IPS-18c (cell line): ENCODE data around the gene TMTC4.

Experiments used
- H3K4me3 ChIP-seq: 2 replicates; pipeline ENCODE4 v1.7.0; 2013; ENCODE audit warnings: low read depth, mild to moderate bottlenecking, low read length, moderate library complexity; ENCODE audit not compliant: insufficient read depth
- H3K9me3 ChIP-seq: one replicate; pipeline ENCODE4 v1.6.1; 2013; ENCODE audit warnings: mild to moderate bottlenecking, low read length, moderate library complexity; ENCODE audit not compliant: control insufficient read depth, insufficient read depth

Gene TMTC4

DNA sequence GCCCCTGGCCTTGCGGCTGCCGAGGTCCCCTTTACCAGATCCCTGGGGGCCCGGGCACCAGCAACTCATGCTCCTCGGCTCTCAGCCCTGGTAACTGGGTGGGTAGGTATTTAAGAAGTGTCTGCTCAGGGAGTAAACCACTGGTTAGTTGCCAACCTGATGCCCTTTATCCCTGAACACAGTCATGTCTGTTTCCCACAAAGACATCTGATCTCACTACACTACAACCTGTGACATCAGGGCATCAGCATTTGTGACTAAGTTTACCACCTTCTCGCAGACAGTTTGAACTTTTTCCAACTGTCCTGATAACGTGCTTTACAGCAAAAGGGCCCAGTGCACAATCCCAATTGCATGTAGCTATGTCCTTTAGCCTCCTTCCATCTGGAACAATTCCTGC lies 108.1 kb downstream of the TMTC4 start:
- Histone ChIP-seq H3K4me3 (no peak overlapping the region), H3K9me3 (no peaks in the 10 kb centered on the region)

DNA sequence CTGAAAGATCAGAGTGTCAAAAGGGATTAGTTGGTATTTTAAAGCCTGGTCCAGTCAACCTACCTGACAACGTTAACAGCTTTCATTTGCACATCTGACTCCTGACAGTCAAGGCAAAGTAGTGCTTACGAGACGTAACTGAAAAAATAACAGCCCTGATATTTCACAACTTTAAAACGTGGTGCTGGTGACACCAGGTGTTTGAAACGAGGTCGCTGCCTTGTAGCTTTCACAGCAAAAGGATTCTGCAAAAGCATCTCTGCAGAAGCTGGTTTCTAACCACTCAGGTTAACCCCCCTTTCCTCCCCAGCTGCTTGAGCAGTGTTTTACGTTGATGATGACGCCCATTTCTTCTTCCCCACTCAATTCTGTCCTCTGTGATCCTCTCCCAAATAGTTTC lies 109.3 kb downstream of the TMTC4 start:
- Histone ChIP-seq H3K4me3 (no peak overlapping the region), H3K9me3 (no peaks in the 10 kb centered on the region)

DNA sequence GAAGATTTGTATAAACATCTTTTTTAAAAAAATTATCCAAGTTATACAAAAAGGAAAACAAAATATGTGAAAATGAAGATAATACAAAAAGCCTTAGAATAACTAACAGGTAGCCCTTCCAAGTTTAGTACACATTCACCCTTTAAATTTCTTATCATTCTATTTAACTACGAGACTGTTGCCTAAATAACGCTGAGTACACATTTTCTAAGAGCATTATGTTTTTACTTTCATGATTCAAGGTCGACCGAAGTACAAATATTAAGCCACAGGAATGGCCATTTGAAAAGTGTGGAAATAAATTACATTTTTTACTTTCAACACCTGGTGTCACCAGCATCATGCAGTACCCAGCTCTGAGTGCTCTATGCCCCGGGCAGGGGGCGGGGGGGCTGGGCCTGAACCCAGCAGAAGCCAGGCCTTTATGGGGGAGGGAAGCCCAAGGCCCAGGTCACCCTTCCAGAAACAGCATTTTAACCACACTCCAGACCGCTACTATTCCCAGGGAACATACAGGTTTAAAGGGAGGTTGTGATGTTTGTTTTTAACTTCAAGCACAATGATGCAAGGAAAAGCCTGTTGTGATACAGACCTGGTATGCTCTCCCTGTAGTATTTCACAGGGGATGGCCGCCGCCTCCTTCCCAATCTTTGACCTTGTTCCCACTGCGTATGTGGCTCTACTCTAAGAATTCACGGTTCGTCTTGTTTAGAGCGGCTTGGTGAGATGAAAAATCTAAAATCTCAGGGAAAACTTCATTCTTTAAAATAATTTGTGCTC lies 110.0 kb downstream of the TMTC4 start:
- Histone ChIP-seq H3K4me3 (no peak overlapping the region), H3K9me3 (no peaks in the 10 kb centered on the region)

DNA sequence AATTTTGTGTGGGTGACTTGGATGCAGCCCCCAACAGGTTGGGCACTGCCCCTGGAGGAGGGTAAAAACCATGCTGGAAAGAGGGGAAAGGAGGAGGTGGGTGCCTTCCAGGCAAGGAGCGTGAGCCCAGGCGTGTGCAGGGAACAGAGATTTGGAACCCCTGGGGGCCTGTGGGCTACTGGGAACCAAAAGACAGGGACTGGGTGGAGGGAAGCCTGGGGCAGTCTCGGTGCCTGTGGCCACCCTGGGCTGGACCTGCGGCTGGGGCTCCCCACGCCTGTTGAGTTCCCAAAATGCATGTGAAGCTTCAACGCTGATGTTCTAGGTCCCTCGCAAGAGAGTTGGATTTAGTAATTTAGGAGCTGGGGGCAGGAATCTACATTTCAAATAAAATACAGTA lies 110.8 kb downstream of the TMTC4 start:
- no peaks in the 10 kb centered on the region for H3K9me3 ChIP-seq
- no peak overlapping the region for H3K4me3 ChIP-seq

DNA sequence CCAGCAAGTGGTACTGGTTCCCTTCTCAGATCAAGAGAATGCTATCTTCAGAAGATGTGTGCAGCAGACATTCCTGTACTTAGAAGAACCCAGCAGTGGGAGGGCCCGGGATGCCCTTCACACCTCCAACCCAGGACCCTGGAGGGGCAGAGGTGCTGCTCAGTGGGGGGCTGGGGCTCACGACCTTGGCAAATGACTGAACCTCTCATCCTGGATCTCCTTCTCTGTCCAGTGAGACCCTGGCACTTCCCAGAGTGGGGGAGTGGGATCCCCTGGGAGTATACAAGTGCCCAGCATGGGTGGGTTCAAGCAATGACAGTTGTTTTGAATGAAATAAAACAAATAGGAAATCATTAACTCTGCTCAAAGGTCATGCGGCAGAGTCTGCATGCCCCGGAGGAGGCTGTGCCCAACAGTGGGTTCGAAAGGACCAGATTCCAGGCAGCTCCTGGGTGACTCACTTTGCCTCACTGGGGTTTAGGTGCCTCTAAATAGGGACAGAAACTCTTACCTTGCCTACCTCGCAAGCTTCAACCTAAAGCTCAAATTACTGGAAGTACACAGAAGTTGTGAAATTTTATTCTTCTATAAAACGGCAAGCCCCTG lies 112.9 kb downstream of the TMTC4 start:
- Histone ChIP-seq H3K4me3 (no peak overlapping the region), H3K9me3 (no peaks in the 10 kb centered on the region)

DNA sequence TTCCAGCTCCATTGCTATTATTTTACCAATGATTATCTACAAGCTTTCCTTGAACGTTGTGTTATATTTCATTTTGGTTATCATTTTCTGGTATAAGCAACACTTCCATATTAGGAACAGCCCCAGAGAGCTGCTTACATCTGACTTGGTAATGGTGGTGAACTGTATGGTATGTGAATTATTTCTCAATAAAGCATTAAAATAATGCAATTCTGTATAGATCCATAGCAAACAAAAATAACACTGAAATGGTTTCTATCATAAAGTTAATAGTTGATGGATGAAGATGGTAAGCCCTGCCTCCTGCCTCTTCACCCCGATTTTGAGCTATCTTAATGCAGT lies 113.5 kb downstream of the TMTC4 start:
- Histone ChIP-seq H3K9me3 (no peaks in the 10 kb centered on the region), H3K4me3 (no peak overlapping the region)

DNA sequence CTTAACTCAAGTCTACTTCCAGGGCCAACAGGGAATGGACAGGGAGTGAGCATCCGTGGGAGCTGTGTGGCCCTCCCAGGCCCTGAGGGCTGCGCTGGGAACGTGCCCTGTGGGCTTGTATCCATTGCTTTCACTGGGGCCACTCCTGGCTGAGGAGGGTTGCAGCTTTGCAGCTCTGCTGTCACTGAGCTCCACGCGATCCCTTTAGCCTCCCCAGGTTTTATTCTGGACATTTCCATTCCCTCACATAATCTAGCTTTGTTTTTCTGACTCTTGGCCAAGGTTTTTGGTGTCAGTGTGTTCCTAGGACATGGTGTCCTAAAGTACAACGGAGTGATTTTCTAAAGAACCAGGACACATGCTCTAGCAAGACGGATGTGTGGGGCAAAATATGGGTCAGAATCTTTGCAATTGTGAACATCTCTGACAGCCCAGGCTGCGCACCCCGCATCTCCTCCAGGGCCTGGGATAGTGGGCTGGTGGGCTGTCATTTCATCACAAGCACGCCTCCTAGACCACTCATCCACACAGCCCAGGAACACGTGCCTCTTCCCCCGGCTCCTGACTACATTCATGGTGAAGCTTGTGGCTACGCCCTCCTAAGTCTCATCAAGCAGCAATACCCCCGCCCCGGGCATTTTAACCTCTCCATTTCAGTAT lies 114.0 kb downstream of the TMTC4 start:
- no peak overlapping the region for H3K4me3 ChIP-seq
- no peaks in the 10 kb centered on the region for H3K9me3 ChIP-seq

DNA sequence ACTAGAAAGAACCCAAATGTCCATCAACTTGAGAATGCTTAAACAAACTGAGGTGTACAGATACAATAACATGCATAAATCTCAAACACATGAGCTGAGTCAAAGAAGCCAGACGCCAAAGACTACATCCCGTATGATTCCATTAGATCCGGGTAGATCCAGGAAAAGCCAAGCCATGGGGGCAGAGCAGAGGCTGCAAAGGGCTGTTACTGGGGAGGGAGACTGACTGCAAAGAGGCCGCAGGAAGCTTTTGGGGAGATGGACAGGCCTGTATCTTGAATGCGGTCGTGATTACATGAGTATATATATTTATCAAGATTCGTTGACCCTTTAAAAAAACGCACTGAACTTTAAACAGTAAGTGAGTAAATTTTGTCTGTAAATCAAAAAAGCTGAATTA lies 114.7 kb downstream of the TMTC4 start:
- Histone ChIP-seq H3K9me3 (no peaks in the 10 kb centered on the region), H3K4me3 (no peak overlapping the region)
